Airway epithelial cell (primary cell): ENCODE measurements around the gene CORO2A. TPM values are rescaled to one million over a fixed set of nuclear protein-coding genes. Genes with fewer than 3 reads are reported as not detected.

ENCODE experiments used
- total RNA-seq: library from RNA; depleted of rRNA; stranded (reverse); fragments of >200 nt; gene quantifications from 2 replicates; pipeline ENCODE4 v1.2.3, GENCODE V29; 2015

CORO2A gene, protein sequence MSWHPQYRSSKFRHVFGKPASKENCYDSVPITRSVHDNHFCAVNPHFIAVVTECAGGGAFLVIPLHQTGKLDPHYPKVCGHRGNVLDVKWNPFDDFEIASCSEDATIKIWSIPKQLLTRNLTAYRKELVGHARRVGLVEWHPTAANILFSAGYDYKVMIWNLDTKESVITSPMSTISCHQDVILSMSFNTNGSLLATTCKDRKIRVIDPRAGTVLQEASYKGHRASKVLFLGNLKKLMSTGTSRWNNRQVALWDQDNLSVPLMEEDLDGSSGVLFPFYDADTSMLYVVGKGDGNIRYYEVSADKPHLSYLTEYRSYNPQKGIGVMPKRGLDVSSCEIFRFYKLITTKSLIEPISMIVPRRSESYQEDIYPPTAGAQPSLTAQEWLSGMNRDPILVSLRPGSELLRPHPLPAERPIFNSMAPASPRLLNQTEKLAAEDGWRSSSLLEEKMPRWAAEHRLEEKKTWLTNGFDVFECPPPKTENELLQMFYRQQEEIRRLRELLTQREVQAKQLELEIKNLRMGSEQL
- total RNA-seq = 19.0 and 28.4 TPM in 2 replicates

GRCh38 chr9:98192503-98193335 is at the start of gene CORO2A:
Gene CORO2A, minus strand, starts transcription at chr9:98192637. Its CDS starts 34,977 bp downstream, at chr9:98157660.

GRCh38 chr9:98118640-98119601 is 73.5 kb downstream of the CORO2A start, which contains the start of gene TRIM14:
Gene TRIM14, minus strand, starts transcription at chr9:98119222. Its CDS starts 34 bp downstream, at chr9:98119188.

Other genes starting within 250 kb of the CORO2A start
- gene ANP32B, start 209.3 kb downstream of the CORO2A start, total RNA-seq = 39.6 and 41.9 TPM in 2 replicates
- gene NANS, start 135.9 kb downstream of the CORO2A start, total RNA-seq = 74.6 and 91.6 TPM in 2 replicates
- gene TRIM14, start 73.4 kb downstream of the CORO2A start, total RNA-seq = 9.9 and 19.6 TPM in 2 replicates
- gene TBC1D2, start 63.0 kb upstream of the CORO2A start, total RNA-seq = 39.6 and 53.6 TPM in 2 replicates